ENCODE measurements around the gene CPB2. TPM values are rescaled to one million over a fixed set of nuclear protein-coding genes. Genes with fewer than 3 reads are reported as not detected.

CPB2 gene
- total and polyA plus RNA-seq, 7 donors: not detected

GRCh38 chr13:46100191-46100815 is 4.5 kb downstream of the CPB2 start:
- H3K27me3 ChIP-seq (ENCODE audit: insufficient read depth in 3 of 3, low read length in 2 of 3): no peaks in the 10 kb centered on the region
- DNase-seq: no peak
- H3K27ac ChIP-seq: no peak overlapping the region
- no peaks in the 10 kb centered on the region for H3K9me3 ChIP-seq
- H3K4me3 ChIP-seq: no peak overlapping the region
- H3K4me1 ChIP-seq: peaks cover 9% of the 10 kb centered on the region
- no peak for TF ChIP-seq CTCF (IDR thresholded peaks at IDR 0.05)
- 73 to 84% (median 79%) methylated on average over 1 of the region's 1 CpG for WGBS, 3 donors
- H3K36me3 ChIP-seq (ENCODE audit: insufficient read depth in 1 of 2, low read depth in 1 of 2): no peaks in the 10 kb centered on the region
- ATAC-seq: peak in 3 of 4 donors; percentile 53 to 72 (median 69)
- intact Hi-C loops (cut with DNase I): no loop called here

- TF ChIP-seq CTCF (IDR thresholded peaks at IDR 0.05): no peak
- DNase-seq: no peak
- H3K4me1 ChIP-seq: peaks cover 9% of the 10 kb centered on the region
- H3K36me3 ChIP-seq (ENCODE audit: insufficient read depth in 1 of 2, low read depth in 1 of 2): no peaks in the 10 kb centered on the region
- peaks cover 0 to under 1% (median 0%) of the 10 kb centered on the region in 3 donors for H3K27me3 ChIP-seq (ENCODE audit: insufficient read depth in 3 of 3, low read length in 2 of 3)
- intact Hi-C loops (cut with DNase I): no loop called here
- no peak overlapping the region for H3K4me3 ChIP-seq
- no peak for ATAC-seq
- no peaks in the 10 kb centered on the region for H3K9me3 ChIP-seq
- H3K27ac ChIP-seq: no peak overlapping the region
- 88 to 92% (median 91%) methylated on average over 4 of the region's 4 CpGs for WGBS, 3 donors
Observed at GRCh38 chr13:46097663-46098062, 7.2 kb downstream of the CPB2 start.

- WGBS, 3 donors: 55 to 78% (median 55%) methylated on average over 3 of the region's 3 CpGs
- ATAC-seq (no peak), DNase-seq (no peak)
- intact Hi-C loops (cut with DNase I): no loop called here
- H3K27ac ChIP-seq: no peak overlapping the region
- H3K27me3 ChIP-seq (ENCODE audit: insufficient read depth in 3 of 3, low read length in 2 of 3): peaks cover 0 to 6% (median 0%) of the 10 kb centered on the region in 3 donors
- peaks cover 9% of the 10 kb centered on the region for H3K4me1 ChIP-seq
- no peak overlapping the region for H3K4me3 ChIP-seq
- H3K9me3 ChIP-seq: no peaks in the 10 kb centered on the region
- H3K36me3 ChIP-seq (ENCODE audit: insufficient read depth in 1 of 2, low read depth in 1 of 2): no peaks in the 10 kb centered on the region
- no peak for TF ChIP-seq CTCF (IDR thresholded peaks at IDR 0.05)
Observed at GRCh38 chr13:46097015-46097414, 7.8 kb downstream of the CPB2 start.

GRCh38 chr13:46094478-46094877 is 10.4 kb downstream of the CPB2 start:
- WGBS, 3 donors: 69 to 86% (median 84%) methylated on average over 3 of the region's 3 CpGs

More at GRCh38 chr13:46094478-46094877, 10.4 kb downstream of the CPB2 start:
- H3K36me3 ChIP-seq (ENCODE audit: insufficient read depth in 1 of 2, low read depth in 1 of 2): no peaks in the 10 kb centered on the region
- intact Hi-C loops (cut with DNase I): no loop called here
- H3K27ac ChIP-seq: no peak overlapping the region
- ATAC-seq: no peak
- H3K9me3 ChIP-seq: no peaks in the 10 kb centered on the region
- no peak for DNase-seq
- no peak overlapping the region for H3K4me3 ChIP-seq
- no peak for TF ChIP-seq CTCF (IDR thresholded peaks at IDR 0.05)
- H3K27me3 ChIP-seq (ENCODE audit: insufficient read depth in 3 of 3, low read length in 2 of 3): peaks cover 0 to 6% (median 0%) of the 10 kb centered on the region in 3 donors
- no peaks in the 10 kb centered on the region for H3K4me1 ChIP-seq
